HepG2 (cell line): ENCODE results near the gene CLMP.

ENCODE experiments used
- BRD4 ChIP-seq: sonication (generic); formaldehyde crosslinking; IDR thresholded peaks from 2 replicates; pipeline ENCODE4 v1.4.0; 2020; ENCODE audit warnings: missing genetic modification reagents
- GABPA ChIP-seq, 2 experiments: IDR thresholded peaks; 2 replicates each; pipeline ENCODE4 v1.6.1; 2011 to 2016; ENCODE audit warnings: low read depth in 2 of 2, low read length in 1 of 2, missing biosample characterization in 1 of 2, missing genetic modification characterization in 1 of 2
- NONO ChIP-seq, 2 experiments: fragments of 450-650 bp in 1 of 2; sonication (generic) in 1 of 2; formaldehyde crosslinking in 1 of 2; IDR thresholded peaks in 1 of 2; conservative IDR thresholded peaks in 1 of 2; 2 replicates each; pipeline versions ENCODE4 v1.6.1 to v1.8.0; 2017 to 2022; ENCODE audit warnings: mild to moderate bottlenecking in 1 of 2, missing genetic modification reagents in 1 of 2, moderate library complexity in 1 of 2
- RAD21 ChIP-seq: fragments of 450-650 bp; formaldehyde crosslinking; IDR thresholded peaks from 2 replicates; pipeline ENCODE4 v1.5.0; 2020; ENCODE audit warnings: mild to moderate bottlenecking
- SMARCC2 ChIP-seq: fragments of 450-650 bp; IDR thresholded peaks from 2 replicates; pipeline ENCODE4 v1.6.1; 2017; ENCODE audit warnings: antibody characterized with exemption, mild to moderate bottlenecking
- ZNF274 ChIP-seq: sonication (generic); formaldehyde crosslinking; IDR thresholded peaks from 2 replicates; pipeline ENCODE4 v1.5.1; 2020; ENCODE audit warnings: mild to moderate bottlenecking, missing genetic modification reagents
- ZNF331 ChIP-seq: sonication (generic); formaldehyde crosslinking; IDR thresholded peaks from 2 replicates; pipeline ENCODE4 v1.4.0; 2020; ENCODE audit warnings: missing genetic modification reagents
- ZNF569 ChIP-seq: sonication (generic); formaldehyde crosslinking; IDR thresholded peaks from 2 replicates; pipeline ENCODE4 v1.5.0; 2020; ENCODE audit warnings: mild to moderate bottlenecking, missing genetic modification reagents, moderate library complexity, borderline replicate concordance
- TF ChIP-seq, protein P1 (sequence below): sonication (generic); formaldehyde crosslinking; IDR thresholded peaks from 2 replicates; pipeline ENCODE4 v1.5.0; 2020; ENCODE audit warnings: mild to moderate bottlenecking, missing genetic modification reagents, moderate library complexity

GRCh38 chr11:123084454-123084853 lies 110.6 kb downstream of the CLMP start:
- TF ChIP-seq ZNF569 (no peak), ZNF274 (CRISPR knock-in tag) (no peak), RAD21 (CRISPR knock-in tag) (no peak), BRD4 (no peak), GABPA (IDR thresholded peaks at IDR 0.05; ENCODE audit: low read depth, low read length) (no peak), GABPA (CRISPR knock-in tag; IDR thresholded peaks at IDR 0.05; ENCODE audit: low read depth) (no peak), SMARCC2 (no peak), ZNF331 (CRISPR knock-in tag) (no peak), NONO (IDR thresholded peaks at IDR 0.05) (no peak), NONO (CRISPR knock-in tag; conservative IDR thresholded peaks at IDR 0.05) (no peak)
- TF ChIP-seq, protein P1, sequence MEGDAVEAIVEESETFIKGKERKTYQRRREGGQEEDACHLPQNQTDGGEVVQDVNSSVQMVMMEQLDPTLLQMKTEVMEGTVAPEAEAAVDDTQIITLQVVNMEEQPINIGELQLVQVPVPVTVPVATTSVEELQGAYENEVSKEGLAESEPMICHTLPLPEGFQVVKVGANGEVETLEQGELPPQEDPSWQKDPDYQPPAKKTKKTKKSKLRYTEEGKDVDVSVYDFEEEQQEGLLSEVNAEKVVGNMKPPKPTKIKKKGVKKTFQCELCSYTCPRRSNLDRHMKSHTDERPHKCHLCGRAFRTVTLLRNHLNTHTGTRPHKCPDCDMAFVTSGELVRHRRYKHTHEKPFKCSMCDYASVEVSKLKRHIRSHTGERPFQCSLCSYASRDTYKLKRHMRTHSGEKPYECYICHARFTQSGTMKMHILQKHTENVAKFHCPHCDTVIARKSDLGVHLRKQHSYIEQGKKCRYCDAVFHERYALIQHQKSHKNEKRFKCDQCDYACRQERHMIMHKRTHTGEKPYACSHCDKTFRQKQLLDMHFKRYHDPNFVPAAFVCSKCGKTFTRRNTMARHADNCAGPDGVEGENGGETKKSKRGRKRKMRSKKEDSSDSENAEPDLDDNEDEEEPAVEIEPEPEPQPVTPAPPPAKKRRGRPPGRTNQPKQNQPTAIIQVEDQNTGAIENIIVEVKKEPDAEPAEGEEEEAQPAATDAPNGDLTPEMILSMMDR: no peak
